Astrocyte (in vitro differentiated cells and primary cell): ENCODE data around the gene FBXO27. TPM values are rescaled to one million over a fixed set of nuclear protein-coding genes. Genes with fewer than 3 reads are reported as not detected.

Source experiments
- DNase-seq: peaks from one replicate; pipeline ENCODE4 v3.0.0-alpha.2; 2010; ENCODE audit warnings: low read depth
- FAIRE-seq: peaks from 2 replicates; lab custom pipeline; 2011; peaks lifted over from hg19 to GRCh38; lab: Jason Lieb, UNC
- H2AFZ ChIP-seq: 2 replicates; pipeline ENCODE4 v1.6.0; 2012; ENCODE audit warnings: low read depth, low read length, inconsistent platforms
- H3K27ac ChIP-seq: 2 replicates; pipeline ENCODE4 v1.5.1; 2011; ENCODE audit warnings: low read depth, low read length, inconsistent platforms
- H3K27me3 ChIP-seq: 2 replicates; pipeline ENCODE4 v1.6.0; 2011; ENCODE audit warnings: low read length, inconsistent platforms; ENCODE audit not compliant: insufficient read depth
- H3K36me3 ChIP-seq: 2 replicates; pipeline ENCODE4 v1.5.1; 2011; ENCODE audit warnings: low read length, inconsistent platforms; ENCODE audit not compliant: insufficient read depth
- H3K4me1 ChIP-seq: 2 replicates; pipeline ENCODE4 v1.5.1; 2011; ENCODE audit warnings: low read length, inconsistent platforms; ENCODE audit not compliant: insufficient read depth
- H3K4me2 ChIP-seq: 2 replicates; pipeline ENCODE4 v1.6.0; 2012; ENCODE audit warnings: low read length, inconsistent platforms
- H3K4me3 ChIP-seq: 2 replicates; pipeline ENCODE4 v1.5.1; 2011; ENCODE audit warnings: low read depth, mild to moderate bottlenecking, low read length, inconsistent platforms; ENCODE audit not compliant: insufficient read depth
- H3K79me2 ChIP-seq: 2 replicates; pipeline ENCODE4 v1.6.0; 2012; ENCODE audit warnings: mild to moderate bottlenecking, low read length, inconsistent platforms; ENCODE audit not compliant: insufficient read depth
- H3K9ac ChIP-seq: 2 replicates; pipeline ENCODE4 v1.6.0; 2012; ENCODE audit warnings: mild to moderate bottlenecking, low read length, inconsistent platforms
- H3K9me3 ChIP-seq: 2 replicates; pipeline ENCODE4 v1.5.1; 2012; ENCODE audit warnings: low read depth, mild to moderate bottlenecking, low read length, inconsistent platforms; ENCODE audit not compliant: insufficient read depth
- H4K20me1 ChIP-seq: 2 replicates; pipeline ENCODE4 v1.6.0; 2012; ENCODE audit warnings: low read length, inconsistent platforms; ENCODE audit not compliant: insufficient read depth
- H3K27ac Mint-ChIP-seq: one replicate; pipeline ENCODE4 v1.8.0; 2021; ENCODE audit warnings: mild to moderate bottlenecking, mixed read lengths; ENCODE audit not compliant: unreplicated experiment
- H3K27me3 Mint-ChIP-seq: one replicate; pipeline ENCODE4 v1.8.0; 2021; ENCODE audit warnings: low read depth, mixed read lengths; ENCODE audit not compliant: unreplicated experiment
- H3K36me3 Mint-ChIP-seq: one replicate; pipeline ENCODE4 v1.8.0; 2021; ENCODE audit warnings: low read depth, mixed read lengths; ENCODE audit not compliant: unreplicated experiment
- H3K4me1 Mint-ChIP-seq: one replicate; pipeline ENCODE4 v1.8.0; 2021; ENCODE audit warnings: low read depth, mixed read lengths; ENCODE audit not compliant: unreplicated experiment
- H3K4me3 Mint-ChIP-seq: one replicate; pipeline ENCODE4 v1.8.0; 2021; ENCODE audit warnings: mild to moderate bottlenecking, moderate library complexity, mixed read lengths; ENCODE audit not compliant: unreplicated experiment
- H3K9me3 Mint-ChIP-seq: one replicate; pipeline ENCODE4 v1.8.0; 2021; ENCODE audit warnings: mild to moderate bottlenecking, mixed read lengths; ENCODE audit not compliant: unreplicated experiment
- CTCF ChIP-seq: IDR thresholded peaks from 2 replicates; pipeline ENCODE4 v1.5.1; 2011; ENCODE audit warnings: low read depth, mild to moderate bottlenecking, inconsistent platforms, low read length, moderate library complexity; ENCODE audit not compliant: insufficient read depth
- EZH2 ChIP-seq: IDR thresholded peaks from 2 replicates; pipeline ENCODE4 v1.6.1; 2012; ENCODE audit warnings: mild to moderate bottlenecking, low read length, inconsistent platforms; ENCODE audit not compliant: insufficient read depth
- total RNA-seq: library from RNA; stranded (reverse); gene quantifications from 2 replicates; pipeline ENCODE4 v1.2.1, GENCODE V29; 2021

The FBXO27 gene
- total RNA-seq, 1 donor from 2014 or later: 7.1 TPM

GRCh38 chr19:39024875-39025641 lies 7.3 kb downstream of the FBXO27 start:
- H3K27ac ChIP-seq: no peak overlapping the region
- H3K27me3 ChIP-seq: no peaks in the 10 kb centered on the region
- H3K9me3 Mint-ChIP-seq: peaks cover 14% of the 10 kb centered on the region
- DNase-seq (no peak), FAIRE-seq (no peak)
- H4K20me1 ChIP-seq: no peaks in the 10 kb centered on the region
- no peaks in the 10 kb centered on the region for H3K27me3 Mint-ChIP-seq
- H3K36me3 Mint-ChIP-seq: peaks cover 19% of the 10 kb centered on the region
- no peak overlapping the region for H3K9ac ChIP-seq
- no peak for TF ChIP-seq EZH2
- no peak for TF ChIP-seq CTCF
- no peaks in the 10 kb centered on the region for H3K36me3 ChIP-seq
- H3K27ac Mint-ChIP-seq: no peak overlapping the region
- H3K79me2 ChIP-seq: no peaks in the 10 kb centered on the region
- H3K4me2 ChIP-seq: no peak overlapping the region
- H3K4me3 ChIP-seq: no peak overlapping the region
- no peaks in the 10 kb centered on the region for H3K4me1 Mint-ChIP-seq
- no peaks in the 10 kb centered on the region for H3K4me1 ChIP-seq
- H3K4me3 Mint-ChIP-seq: no peak overlapping the region
- no peak overlapping the region for H2AFZ ChIP-seq
- no peaks in the 10 kb centered on the region for H3K9me3 ChIP-seq

- no peaks in the 10 kb centered on the region for H3K4me1 ChIP-seq
- FAIRE-seq (no peak), DNase-seq (no peak)
- Mint-ChIP-seq H3K4me1 (no peaks in the 10 kb centered on the region), H3K27me3 (peaks cover 5% of the 10 kb centered on the region), H3K27ac (no peak overlapping the region), H3K36me3 (peaks cover 5% of the 10 kb centered on the region), H3K9me3 (peaks cover 7% of the 10 kb centered on the region), H3K4me3 (no peak overlapping the region)
- H3K4me3 ChIP-seq: no peak overlapping the region
- H3K27me3 ChIP-seq: no peaks in the 10 kb centered on the region
- no peak overlapping the region for H3K4me2 ChIP-seq
- H3K27ac ChIP-seq: no peak overlapping the region
- TF ChIP-seq CTCF (no peak), EZH2 (no peak)
- H2AFZ ChIP-seq: no peak overlapping the region
- no peaks in the 10 kb centered on the region for H3K9me3 ChIP-seq
- no peaks in the 10 kb centered on the region for H4K20me1 ChIP-seq
- H3K36me3 ChIP-seq: no peaks in the 10 kb centered on the region
- no peak overlapping the region for H3K9ac ChIP-seq
- H3K79me2 ChIP-seq: no peaks in the 10 kb centered on the region
Observed at GRCh38 chr19:39021063-39021462, 11.3 kb downstream of the FBXO27 start.

- Histone ChIP-seq H3K4me3 (no peak overlapping the region), H4K20me1 (no peaks in the 10 kb centered on the region), H3K27me3 (no peaks in the 10 kb centered on the region), H3K9ac (no peak overlapping the region), H3K27ac (no peak overlapping the region), H3K79me2 (no peaks in the 10 kb centered on the region), H2AFZ (no peak overlapping the region), H3K36me3 (no peaks in the 10 kb centered on the region), H3K4me1 (no peaks in the 10 kb centered on the region), H3K4me2 (no peak overlapping the region), H3K9me3 (no peaks in the 10 kb centered on the region)
- no peak for FAIRE-seq
- no peaks in the 10 kb centered on the region for H3K36me3 Mint-ChIP-seq
- peaks cover 5% of the 10 kb centered on the region for H3K27me3 Mint-ChIP-seq
- peaks cover 5% of the 10 kb centered on the region for H3K9me3 Mint-ChIP-seq
- no peak for TF ChIP-seq EZH2
- no peak for TF ChIP-seq CTCF
- no peak for DNase-seq
- H3K27ac Mint-ChIP-seq: no peak overlapping the region
- H3K4me3 Mint-ChIP-seq: no peak overlapping the region
- no peaks in the 10 kb centered on the region for H3K4me1 Mint-ChIP-seq
Observed at GRCh38 chr19:39017646-39018045, 14.7 kb downstream of the FBXO27 start.
